H1 (cell line): ENCODE data around the gene ACOX1. TPM values are rescaled to one million over a fixed set of nuclear protein-coding genes. Genes with fewer than 3 reads are reported as not detected.

Source experiments
- CTCF ChIA-PET: fragments of 300-600 bp; sonication (Branson Sonifier 250); formaldehyde crosslinking; loops from one replicate; lab custom pipeline; 2021; ENCODE audit not compliant: partially characterized antibody; lab: Charles Lee
- POLR2A ChIA-PET: fragments of 300-600 bp; sonication (Branson Sonifier 250); formaldehyde crosslinking; loops from one replicate; lab custom pipeline; 2021; ENCODE audit warnings: inconsistent platforms; ENCODE audit not compliant: partially characterized antibody; lab: Charles Lee
- DNase-seq, 2 experiments: peaks; one replicate each; pipeline versions ENCODE4 v3.0.0 to v3.0.0-alpha.2; 2010 to 2022; ENCODE audit warnings: low spot score in 2 of 2, low read depth in 1 of 2, mixed read lengths in 1 of 2
- FAIRE-seq: peaks from 2 replicates; lab custom pipeline; 2011; peaks lifted over from hg19 to GRCh38; lab: Jason Lieb, UNC
- H2AFZ ChIP-seq: 2 replicates; pipeline ENCODE4 v1.8.1; 2012; ENCODE audit warnings: low read length, inconsistent platforms
- H2AK5ac ChIP-seq: 2 replicates; pipeline ENCODE4 v1.6.1; 2013; ENCODE audit warnings: low read depth, low read length
- H2BK120ac ChIP-seq: replicated peaks from 2 replicates; pipeline ENCODE3; 2013; ENCODE audit warnings: low read depth, low read length, inconsistent platforms
- H2BK12ac ChIP-seq: 2 replicates; pipeline ENCODE4 v1.6.1; 2013; ENCODE audit warnings: low read depth, low read length
- H2BK15ac ChIP-seq: 2 replicates; pipeline ENCODE4 v1.6.1; 2013; ENCODE audit warnings: low read length
- H2BK20ac ChIP-seq: 2 replicates; pipeline ENCODE4 v1.6.1; 2013; ENCODE audit warnings: low read length
- H2BK5ac ChIP-seq: 2 replicates; pipeline ENCODE4 v1.6.1; 2013; ENCODE audit warnings: low read depth, low read length
- H3K14ac ChIP-seq: 2 replicates; pipeline ENCODE4 v1.6.1; 2013; ENCODE audit warnings: inconsistent platforms; ENCODE audit not compliant: insufficient read length
- H3K18ac ChIP-seq: 2 replicates; pipeline ENCODE4 v1.6.1; 2013; ENCODE audit warnings: low read length; ENCODE audit errors: extremely low read depth
- H3K23ac ChIP-seq: 2 replicates; pipeline ENCODE4 v1.6.1; 2013; ENCODE audit warnings: inconsistent platforms; ENCODE audit not compliant: insufficient read length
- H3K23me2 ChIP-seq: 2 replicates; pipeline ENCODE4 v1.6.1; 2013; ENCODE audit warnings: low read depth, low read length
- H3K27ac ChIP-seq: 2 replicates; pipeline ENCODE4 v1.6.1; 2011; ENCODE audit warnings: low read depth, low read length, inconsistent platforms
- H3K27me3 ChIP-seq, 4 experiments: replicated peaks in 1 of 4; 1 replicate in 1 of 4; 2 replicates in 3 of 4; pipeline versions ENCODE4 v1.6.1 to v1.8.1; 2011 to 2013; ENCODE audit warnings: low read length in 3 of 4, mild to moderate bottlenecking in 3 of 4, inconsistent platforms in 2 of 4, mixed read lengths in 2 of 4, moderate library complexity in 1 of 4; ENCODE audit not compliant: control insufficient read depth in 3 of 4, insufficient read depth in 3 of 4; ENCODE audit errors: extremely low read depth in 1 of 4
- H3K36me3 ChIP-seq, 4 experiments: 2 replicates each; pipeline versions ENCODE4 v1.6.1 to v1.8.1; 2011 to 2013; ENCODE audit warnings: mild to moderate bottlenecking in 4 of 4, low read length in 3 of 4, moderate library complexity in 2 of 4, control low read depth in 1 of 4, inconsistent platforms in 1 of 4; ENCODE audit not compliant: insufficient read depth in 4 of 4, control insufficient read depth in 2 of 4
- H3K4ac ChIP-seq: replicated peaks from 2 replicates; pipeline ENCODE3; 2013; ENCODE audit warnings: low read length, low read depth, mixed read lengths, inconsistent platforms; ENCODE audit not compliant: insufficient read length
- H3K4me1 ChIP-seq, 4 experiments: replicated peaks in 1 of 4; 1 replicate in 1 of 4; 2 replicates in 3 of 4; pipeline versions ENCODE4 v1.6.1 to v1.8.1; 2011 to 2013; ENCODE audit warnings: low read length in 3 of 4, inconsistent platforms in 2 of 4, mixed read lengths in 1 of 4; ENCODE audit not compliant: insufficient read depth in 4 of 4, control insufficient read depth in 3 of 4
- H3K4me2 ChIP-seq, 2 experiments: 2 replicates each; pipeline versions ENCODE4 v1.6.1 to v1.8.1; 2011 to 2013; ENCODE audit warnings: low read depth in 2 of 2, low read length in 2 of 2, control low read depth in 1 of 2, inconsistent platforms in 1 of 2, mild to moderate bottlenecking in 1 of 2; ENCODE audit not compliant: insufficient read depth in 1 of 2
- H3K4me3 ChIP-seq, 4 experiments: fragments of 200-600, 300-600 bp in 1 of 4; sonication (generic), shearing (Covaris generic), sonication (Bioruptor Twin) in 1 of 4; 2 replicates each; pipeline versions ENCODE4 v1.5.1 to v1.8.1; 2011 to 2016; ENCODE audit warnings: low read length in 4 of 4, low read depth in 3 of 4, control low read depth in 2 of 4, inconsistent platforms in 2 of 4, mild to moderate bottlenecking in 2 of 4, mixed read lengths in 1 of 4, moderate library complexity in 1 of 4; ENCODE audit not compliant: insufficient read depth in 2 of 4; ENCODE audit errors: extremely low read depth in 1 of 4
- H3K56ac ChIP-seq: replicated peaks from 2 replicates; pipeline ENCODE3; 2013; ENCODE audit warnings: low read depth, mild to moderate bottlenecking, mixed read lengths, low read length, inconsistent platforms; ENCODE audit not compliant: insufficient read length
- H3K79me1 ChIP-seq: 2 replicates; pipeline ENCODE4 v1.6.1; 2013; ENCODE audit warnings: low read depth, low read length, control low read depth
- H3K79me2 ChIP-seq, 2 experiments: 2 replicates each; pipeline versions ENCODE4 v1.6.1 to v1.8.1; 2012 to 2013; ENCODE audit warnings: low read length in 2 of 2, mild to moderate bottlenecking in 2 of 2, inconsistent platforms in 1 of 2; ENCODE audit not compliant: insufficient read depth in 2 of 2, control insufficient read depth in 1 of 2
- H3K9ac ChIP-seq, 4 experiments: replicated peaks in 1 of 4; 1 replicate in 1 of 4; 2 replicates in 3 of 4; pipeline versions ENCODE4 v1.6.1 to v1.8.1; 2011 to 2013; ENCODE audit warnings: low read depth in 3 of 4, low read length in 3 of 4, control low read depth in 2 of 4, mild to moderate bottlenecking in 2 of 4, moderate library complexity in 2 of 4, inconsistent platforms in 1 of 4; ENCODE audit errors: extremely low read depth in 1 of 4
- H3K9me3 ChIP-seq, 2 experiments: 2 replicates each; pipeline versions ENCODE4 v1.6.1 to v1.8.1; 2012 to 2013; ENCODE audit warnings: mild to moderate bottlenecking in 2 of 2, moderate library complexity in 2 of 2, control low read depth in 1 of 2, inconsistent platforms in 1 of 2, low read depth in 1 of 2, low read length in 1 of 2, mixed read lengths in 1 of 2; ENCODE audit not compliant: insufficient read depth in 2 of 2
- H4K20me1 ChIP-seq, 2 experiments: replicated peaks in 1 of 2; 2 replicates each; pipeline versions ENCODE3 to v1.8.1; 2011 to 2013; ENCODE audit warnings: inconsistent platforms in 2 of 2, low read length in 2 of 2, mild to moderate bottlenecking in 1 of 2; ENCODE audit not compliant: insufficient read depth in 2 of 2, control insufficient read depth in 1 of 2
- H4K5ac ChIP-seq: 2 replicates; pipeline ENCODE4 v1.6.1; 2013; ENCODE audit warnings: low read length, low read depth, mixed read lengths, inconsistent platforms; ENCODE audit not compliant: insufficient read length
- H4K8ac ChIP-seq: 2 replicates; pipeline ENCODE4 v1.8.0; 2013; ENCODE audit warnings: mild to moderate bottlenecking, moderate library complexity, low read length, inconsistent platforms; ENCODE audit not compliant: insufficient read depth; ENCODE audit errors: extremely low read depth
- H4K91ac ChIP-seq: replicated peaks from 2 replicates; pipeline ENCODE3; 2013; ENCODE audit warnings: low read length, mixed read lengths, inconsistent platforms; ENCODE audit not compliant: insufficient read length
- BCL11A ChIP-seq, 2 experiments: IDR thresholded peaks; one replicate each; pipeline ENCODE4 v1.6.1; 2011; ENCODE audit warnings: low read depth in 2 of 2, low read length in 2 of 2, mild to moderate bottlenecking in 2 of 2
- CBX5 ChIP-seq: fragments of 300-800, 300-1000 bp; sonication (generic); IDR thresholded peaks from 2 replicates; pipeline ENCODE4 v1.7.1; 2016; ENCODE audit warnings: antibody characterized with exemption, low read length, low read depth
- CHD2 ChIP-seq: IDR thresholded peaks from 2 replicates; pipeline ENCODE4 v1.6.1; 2012; ENCODE audit warnings: low read length, improper control_type of control experiment
- EZH2 ChIP-seq: fragments of 200-600 bp; sonication (generic); IDR thresholded peaks from 2 replicates; pipeline ENCODE4 v1.7.1; 2012; ENCODE audit warnings: low read depth, mild to moderate bottlenecking, moderate library complexity, low read length, inconsistent platforms; ENCODE audit not compliant: severe bottlenecking
- FOSL1 ChIP-seq: IDR thresholded peaks from 2 replicates; pipeline ENCODE4 v1.6.1; 2011; ENCODE audit warnings: mild to moderate bottlenecking, low read depth, low read length, moderate library complexity; ENCODE audit not compliant: insufficient read depth
- KDM5A ChIP-seq: fragments of 200-600 bp; IDR thresholded peaks from 2 replicates; pipeline ENCODE4 v1.7.1; 2012; ENCODE audit warnings: mild to moderate bottlenecking, low read length, inconsistent platforms, mixed read lengths
- POU5F1 ChIP-seq: IDR thresholded peaks from 2 replicates; pipeline ENCODE4 v1.6.1; 2011; ENCODE audit warnings: low read depth, mild to moderate bottlenecking, low read length, moderate library complexity
- SAP30 ChIP-seq: fragments of 300-600 bp; sonication (generic); IDR thresholded peaks from 2 replicates; pipeline ENCODE4 v1.7.1; 2012; ENCODE audit warnings: low read length, moderate library complexity, mild to moderate bottlenecking, inconsistent platforms; ENCODE audit not compliant: insufficient read depth, insufficient replicate concordance
- SRF ChIP-seq: IDR thresholded peaks from 2 replicates; pipeline ENCODE4 v1.6.1; 2011; ENCODE audit warnings: mild to moderate bottlenecking, low read depth, low read length, moderate library complexity
- TAF1 ChIP-seq: IDR thresholded peaks from 2 replicates; pipeline ENCODE4 v1.6.1; 2011; ENCODE audit warnings: mild to moderate bottlenecking, low read depth, low read length
- USF2 ChIP-seq: IDR thresholded peaks from 2 replicates; pipeline ENCODE4 v1.6.1; 2011; ENCODE audit warnings: low read length, improper control_type of control experiment
- YY1 ChIP-seq: IDR thresholded peaks from 2 replicates; pipeline ENCODE4 v1.6.1; 2011; ENCODE audit warnings: low read depth, mild to moderate bottlenecking, low read length
- WGBS, 2 experiments: shearing (Covaris generic) in 1 of 2; methylation state at CpG; one replicate each; pipeline versions ENCODE4 v1.1.6 to v1.1.7; 2013 to 2015; ENCODE audit warnings: low lambda C conversion rate in 2 of 2, mixed read lengths in 2 of 2, inconsistent platforms in 1 of 2, low coverage in 1 of 2, missing lambda C conversion rate in 1 of 2; ENCODE audit not compliant: insufficient replicate concordance in 2 of 2, insufficient coverage in 1 of 2, insufficient read length in 1 of 2; ENCODE audit errors: extremely low coverage in 1 of 2, missing lambda C conversion rate in 1 of 2; 5-methylcytosine and 5-hydroxymethylcytosine counted together
- polyA plus RNA-seq, 7 experiments: library from polyadenylated mRNA; depleted of rRNA in 3 of 7; stranded (reverse) in 5 of 7; unstranded in 2 of 7; fragments of >200 nt in 5 of 7; fragments of 200-250 nt in 2 of 7; gene quantifications; 1 replicate in 5 of 7; 2 replicates in 1 of 7; 4 replicates in 1 of 7; pipeline versions ENCODE4 v1.2.1 to v1.2.3, GENCODE V29; 2011 to 2013; ENCODE audit warnings: missing spikeins in 2 of 7, mixed read lengths in 2 of 7
- total RNA-seq: library from RNA; stranded (reverse); fragmentation: NEBNext Ultra II Directional; extraction: Animal tissue kit (Norgen Biotek cat#: 25700); gene quantifications from 2 replicates; pipeline ENCODE4 v1.2.1, GENCODE V29; 2021

ACOX1 gene
- total and polyA plus RNA-seq, 2 of the 8 experiments (the other 6 are each of a cell fraction or from before 2014, with no cell fraction given): 10.5 to 30.4 TPM

- Histone ChIP-seq H3K79me2 (peaks cover 0 to 34% of the 10 kb centered on the region in 2 experiments; a peak in 2 of 4 replicates), H2BK120ac (no peak overlapping the region), H2AK5ac (no peak overlapping the region), H3K18ac (no peak overlapping the region), H3K23ac (no peak overlapping the region), H3K4me3 (no peak overlapping the region), H2BK12ac (no peak overlapping the region), H3K9ac (no peak overlapping the region), H2AFZ (no peak overlapping the region), H2BK15ac (no peak overlapping the region), H3K27ac (no peak overlapping the region), H4K20me1 (no peaks in the 10 kb centered on the region), H3K79me1 (no peaks in the 10 kb centered on the region), H3K36me3 (peaks cover 0 to 4% (median 0%) of the 10 kb centered on the region in 4 experiments; a peak in 2 of 8 replicates), H3K4ac (no peak overlapping the region), H3K14ac (no peak overlapping the region), H3K23me2 (no peaks in the 10 kb centered on the region), H4K91ac (no peak overlapping the region), H3K56ac (no peak overlapping the region), H2BK20ac (no peak overlapping the region), H3K4me1 (peaks cover 0 to 2% (median 0%) of the 10 kb centered on the region in 4 experiments; a peak in 1 of 7 replicates), H4K5ac (no peak overlapping the region), H3K27me3 (no peaks in the 10 kb centered on the region), H3K4me2 (no peak overlapping the region), H3K9me3 (no peaks in the 10 kb centered on the region), H2BK5ac (no peak overlapping the region), H4K8ac (no peak overlapping the region)
- TF ChIP-seq SRF (no peak), CBX5 (no peak), POU5F1 (no peak), SAP30 (no peak), USF2 (no peak), FOSL1 (no peak), EZH2 (no peak), TAF1 (no peak), YY1 (no peak), CHD2 (no peak), BCL11A (IDR thresholded peaks at IDR 0.05; ENCODE audit: low read depth in 2 of 2, low read length in 2 of 2) (no peak), KDM5A (no peak)
- 89% methylated on average over 6 of the region's 6 CpGs; no CpG with 5 or more reads in 1 of the 2 experiments for WGBS, 2 experiments
- ChIA-PET CTCF (interaction anchor here (0.7 to 1.3 kb wide), 5 partner anchors 9 to 55 kb away, joined by 3 to 9 read pairs (median 4); partner anchors contain the start of gene CDK3), POLR2A (interaction anchor here (0.6 to 0.7 kb wide), 2 partner anchors 32 to 115 kb away, joined by 4 read pairs; no protein-coding TSS in a partner anchor)
- DNase-seq (no peak), FAIRE-seq (no peak)
Observed at GRCh38 chr17:75965468-75965867, 13.5 kb downstream of the ACOX1 start.
